Smooth muscle cell (in vitro differentiated cells): ENCODE measurements around the gene CYB561. TPM values are rescaled to one million over a fixed set of nuclear protein-coding genes. Genes with fewer than 3 reads are reported as not detected.
"Not testable (repeated sequence)": the region's sequence is repeated elsewhere in the genome, so short reads cannot be mapped to it uniquely, and the experiment has no call there.

Experiments
- DNase-seq: peaks from one replicate; lab custom pipeline; 2025; ENCODE audit not compliant: unreplicated experiment; lab: John Stamatoyannopoulos, UW
- H2AFZ ChIP-seq: fragments of 200-600 bp; sonication (generic); 2 replicates; pipeline ENCODE4 v1.6.0; 2016; ENCODE audit warnings: antibody characterized with exemption, low read depth, mild to moderate bottlenecking
- H3F3A ChIP-seq: fragments of 200-600 bp; sonication (generic); 2 replicates; pipeline ENCODE4 v1.6.0; 2017; ENCODE audit warnings: antibody characterized with exemption, low read depth
- H3K27ac ChIP-seq: fragments of 200-600 bp; sonication (generic); 2 replicates; pipeline ENCODE4 v1.5.1; 2016; ENCODE audit warnings: low read depth, mild to moderate bottlenecking
- H3K27me3 ChIP-seq: fragments of 200-600 bp; sonication (generic); 2 replicates; pipeline ENCODE4 v1.6.1; 2016; ENCODE audit warnings: low read depth, mild to moderate bottlenecking
- H3K36me3 ChIP-seq: fragments of 200-600 bp; sonication (generic); 2 replicates; pipeline ENCODE4 v1.5.1; 2016; ENCODE audit warnings: low read depth
- H3K4me1 ChIP-seq: fragments of 200-600 bp; sonication (generic); 2 replicates; pipeline ENCODE4 v1.5.1; 2016; ENCODE audit warnings: low read depth
- H3K4me2 ChIP-seq: fragments of 200-600 bp; sonication (generic); 2 replicates; pipeline ENCODE4 v1.6.0; 2016; ENCODE audit warnings: mild to moderate bottlenecking
- H3K4me3 ChIP-seq: fragments of 200-600 bp; sonication (generic); 2 replicates; pipeline ENCODE4 v1.5.1; 2016; ENCODE audit warnings: mild to moderate bottlenecking
- H3K79me2 ChIP-seq: fragments of 200-600 bp; sonication (generic); 2 replicates; pipeline ENCODE4 v1.6.0; 2016; ENCODE audit warnings: low read depth, mild to moderate bottlenecking
- H3K9ac ChIP-seq: fragments of 200-600 bp; sonication (generic); 2 replicates; pipeline ENCODE4 v1.6.0; 2016; ENCODE audit warnings: low read depth
- H3K9me3 ChIP-seq: fragments of 200-600 bp; sonication (generic); replicated peaks from 2 replicates; pipeline ENCODE4 v1.5.1; 2016; ENCODE audit warnings: low read depth
- H4K20me1 ChIP-seq: fragments of 200-600 bp; sonication (generic); 2 replicates; pipeline ENCODE4 v1.6.0; 2016; ENCODE audit warnings: low read depth
- CTCF ChIP-seq: fragments of 200-600 bp; sonication (generic); IDR thresholded peaks from 2 replicates; pipeline ENCODE4 v1.5.1; 2017; ENCODE audit warnings: borderline replicate concordance, mild to moderate bottlenecking, antibody characterized with exemption; ENCODE audit not compliant: insufficient read depth, poor library complexity, severe bottlenecking
- WGBS: methylation state at CpG from one replicate; pipeline ENCODE4 v1.1.7; 2016; ENCODE audit warnings: low lambda C conversion rate; 5-methylcytosine and 5-hydroxymethylcytosine counted together
- polyA plus RNA-seq: library from polyadenylated mRNA; unstranded; fragments of >200 nt; fragmentation: Nextera tagmentation; extraction: Ambion mirVana; gene quantifications from 2 replicates; pipeline ENCODE4 v1.2.1, GENCODE V29; 2016
- total RNA-seq: library from RNA; depleted of rRNA; stranded (reverse); fragments of >200 nt; gene quantifications from 2 replicates; pipeline ENCODE4 v1.2.3, GENCODE V29; 2014

CYB561 gene
- total and polyA plus RNA-seq, 2 experiments from 2014 or later: 16.5 to 24.9 TPM

- no peak for TF ChIP-seq CTCF
- Histone ChIP-seq H4K20me1 (no peaks in the 10 kb centered on the region), H3K27me3 (no peaks in the 10 kb centered on the region), H3K4me1 (peaks cover 7% of the 10 kb centered on the region), H3K9ac (no peak overlapping the region), H2AFZ (peak overlapping the region; percentile 93), H3K9me3 (no peaks in the 10 kb centered on the region), H3K27ac (no peak overlapping the region), H3F3A (peaks cover 4% of the 10 kb centered on the region), H3K79me2 (no peaks in the 10 kb centered on the region), H3K4me2 (peak overlapping the region; percentile 100), H3K4me3 (peak overlapping the region; percentile 67), H3K36me3 (no peaks in the 10 kb centered on the region)
- no peak for DNase-seq
- WGBS: 61% methylated on average over 26 of the region's 28 CpGs
Measured at GRCh38 chr17:63475491-63476412, 29.6 kb upstream of the CYB561 start.

GRCh38 chr17:63474586-63475460, 28.7 kb upstream of the CYB561 start:
- Histone ChIP-seq H3F3A (peaks cover 4% of the 10 kb centered on the region), H3K36me3 (no peaks in the 10 kb centered on the region), H3K9ac (no peak overlapping the region), H3K27ac (no peak overlapping the region), H3K4me2 (no peak overlapping the region), H3K4me1 (peaks cover 7% of the 10 kb centered on the region), H4K20me1 (no peaks in the 10 kb centered on the region), H3K4me3 (no peak overlapping the region), H2AFZ (no peak overlapping the region), H3K9me3 (no peaks in the 10 kb centered on the region), H3K79me2 (no peaks in the 10 kb centered on the region), H3K27me3 (no peaks in the 10 kb centered on the region)
- no peak for TF ChIP-seq CTCF
- WGBS: 85% methylated on average over 10 of the region's 10 CpGs
- no peak for DNase-seq

- no peaks in the 10 kb centered on the region for H3K9me3 ChIP-seq
- no peaks in the 10 kb centered on the region for H3K27me3 ChIP-seq
- no peak overlapping the region for H3K4me2 ChIP-seq
- H3K4me1 ChIP-seq: peaks cover 7% of the 10 kb centered on the region
- no peaks in the 10 kb centered on the region for H4K20me1 ChIP-seq
- peaks cover 4% of the 10 kb centered on the region for H3F3A ChIP-seq
- DNase-seq: no peak
- H3K27ac ChIP-seq: no peak overlapping the region
- no peaks in the 10 kb centered on the region for H3K79me2 ChIP-seq
- TF ChIP-seq CTCF: no peak
- H3K36me3 ChIP-seq: no peaks in the 10 kb centered on the region
- no peak overlapping the region for H3K4me3 ChIP-seq
- H2AFZ ChIP-seq: no peak overlapping the region
- no peak overlapping the region for H3K9ac ChIP-seq
- WGBS: 76% methylated on average over 3 of the region's 3 CpGs
Measured at GRCh38 chr17:63474174-63474573, 28.1 kb upstream of the CYB561 start.

- H3K9ac ChIP-seq, H3F3A ChIP-seq, H4K20me1 ChIP-seq, H2AFZ ChIP-seq, H3K27me3 ChIP-seq, H3K36me3 ChIP-seq, H3K9me3 ChIP-seq, H3K4me1 ChIP-seq, H3K79me2 ChIP-seq, H3K27ac ChIP-seq, H3K4me2 ChIP-seq, H3K4me3 ChIP-seq, DNase-seq: not testable (repeated sequence)
- 92% methylated on average over 6 of the region's 6 CpGs for whole genome bisulfite sequencing
Measured at GRCh38 chr17:63468099-63468498, 22.0 kb upstream of the CYB561 start.
